Measurements from ENCODE around the gene RBBP6. TPM values are rescaled to one million over a fixed set of nuclear protein-coding genes. Genes with fewer than 3 reads are reported as not detected.
"Not testable (repeated sequence)": the region's sequence is repeated elsewhere in the genome, so short reads cannot be mapped to it uniquely, and the experiment has no call there.

The RBBP6 gene
- polyA plus RNA-seq (2012; ENCODE audit: insufficient read depth, insufficient read length): 39.2 TPM

GRCh38 chr16:24539295-24539849, at the start of gene RBBP6:
TSS of gene RBBP6 (plus strand) at chr16:24539566. CDS start at chr16:24540627, 1,061 bp downstream.
- peak; percentile 95 for DNase-seq (ENCODE audit: low read depth, low spot score)
- peak within 1 kb of the TSS; percentile 89 for H3K4me3 ChIP-seq (ENCODE audit: low read length)

- no peak overlapping the region for H3K4me3 ChIP-seq (ENCODE audit: low read length)
Observed at GRCh38 chr16:24490866-24491265, 48.5 kb upstream of the RBBP6 start.

GRCh38 chr16:24491731-24492130, 47.6 kb upstream of the RBBP6 start:
- no peak for DNase-seq (ENCODE audit: low read depth, low spot score)
- no peak overlapping the region for H3K4me3 ChIP-seq (ENCODE audit: low read length)

More at GRCh38 chr16:24490866-24491265, 48.5 kb upstream of the RBBP6 start:
- DNase-seq (ENCODE audit: low read depth, low spot score): no peak

- no peak for DNase-seq (ENCODE audit: low read depth, low spot score)
- no peak overlapping the region for H3K4me3 ChIP-seq (ENCODE audit: low read length)
Observed at GRCh38 chr16:24493821-24494220, 45.5 kb upstream of the RBBP6 start.

- not testable (repeated sequence) for DNase-seq (ENCODE audit: low read depth, low spot score); H3K4me3 ChIP-seq (ENCODE audit: low read length)
Observed at GRCh38 chr16:24495207-24495606, 44.2 kb upstream of the RBBP6 start.

- no peak for DNase-seq (ENCODE audit: low read depth, low spot score)
- no peak overlapping the region for H3K4me3 ChIP-seq (ENCODE audit: low read length)
Observed at GRCh38 chr16:24497440-24497839, 41.9 kb upstream of the RBBP6 start.

GRCh38 chr16:24499193-24499814, 40.1 kb upstream of the RBBP6 start:
- peak; percentile 27 for DNase-seq (ENCODE audit: low read depth, low spot score)
- H3K4me3 ChIP-seq (ENCODE audit: low read length): no peak overlapping the region

GRCh38 chr16:24504472-24505345, 34.7 kb upstream of the RBBP6 start:
- no peak overlapping the region for H3K4me3 ChIP-seq (ENCODE audit: low read length)
- DNase-seq (ENCODE audit: low read depth, low spot score): peak; percentile 56

GRCh38 chr16:24505959-24506358, 33.4 kb upstream of the RBBP6 start:
- H3K4me3 ChIP-seq (ENCODE audit: low read length): no peak overlapping the region
- no peak for DNase-seq (ENCODE audit: low read depth, low spot score)

GRCh38 chr16:24507959-24508480, 31.3 kb upstream of the RBBP6 start:
- no peak for DNase-seq (ENCODE audit: low read depth, low spot score)
- no peak overlapping the region for H3K4me3 ChIP-seq (ENCODE audit: low read length)

- H3K4me3 ChIP-seq (ENCODE audit: low read length): no peak overlapping the region
- no peak for DNase-seq (ENCODE audit: low read depth, low spot score)
Observed at GRCh38 chr16:24508614-24509013, 30.8 kb upstream of the RBBP6 start.

- no peak for DNase-seq (ENCODE audit: low read depth, low spot score)
- no peak overlapping the region for H3K4me3 ChIP-seq (ENCODE audit: low read length)
Observed at GRCh38 chr16:24509536-24509935, 29.8 kb upstream of the RBBP6 start.

- no peak overlapping the region for H3K4me3 ChIP-seq (ENCODE audit: low read length)
- no peak for DNase-seq (ENCODE audit: low read depth, low spot score)
Observed at GRCh38 chr16:24511174-24511573, 28.2 kb upstream of the RBBP6 start.

GRCh38 chr16:24511792-24512191, 27.6 kb upstream of the RBBP6 start:
- no peak for DNase-seq (ENCODE audit: low read depth, low spot score)
- H3K4me3 ChIP-seq (ENCODE audit: low read length): no peak overlapping the region

- H3K4me3 ChIP-seq (ENCODE audit: low read length): no peak overlapping the region
- DNase-seq (ENCODE audit: low read depth, low spot score): no peak
Observed at GRCh38 chr16:24514096-24514495, 25.3 kb upstream of the RBBP6 start.

- no peak for DNase-seq (ENCODE audit: low read depth, low spot score)
- H3K4me3 ChIP-seq (ENCODE audit: low read length): no peak overlapping the region
Observed at GRCh38 chr16:24515186-24515585, 24.2 kb upstream of the RBBP6 start.

- no peak overlapping the region for H3K4me3 ChIP-seq (ENCODE audit: low read length)
- DNase-seq (ENCODE audit: low read depth, low spot score): peak; percentile 75
Observed at GRCh38 chr16:24516900-24517669, 22.3 kb upstream of the RBBP6 start.

GRCh38 chr16:24518498-24518897, 20.9 kb upstream of the RBBP6 start:
- no peak for DNase-seq (ENCODE audit: low read depth, low spot score)

GRCh38 chr16:24520983-24521382, 18.4 kb upstream of the RBBP6 start:
- no peak for DNase-seq (ENCODE audit: low read depth, low spot score)
- no peak overlapping the region for H3K4me3 ChIP-seq (ENCODE audit: low read length)

More at GRCh38 chr16:24518498-24518897, 20.9 kb upstream of the RBBP6 start:
- no peak overlapping the region for H3K4me3 ChIP-seq (ENCODE audit: low read length)
